GM23338 (cell line): Measurements from ENCODE around the gene SPTB. TPM values are rescaled to one million over a fixed set of nuclear protein-coding genes. Genes with fewer than 3 reads are reported as not detected.

Source experiments
- ATAC-seq: fragments of 200-7000 bp; cut with Tn5 transposase; 3 replicates; pipeline ENCODE4 v1.9.1; 2020
- DNase-seq: peaks from one replicate; pipeline ENCODE4 v3.0.0-alpha.2; 2015; ENCODE audit warnings: low spot score
- H2AFZ ChIP-seq: fragments of 200-600 bp; sonication (generic); 2 replicates; pipeline ENCODE4 v1.8.0; 2016; ENCODE audit warnings: antibody characterized with exemption, mild to moderate bottlenecking, moderate library complexity
- H3F3A ChIP-seq: fragments of 200-600 bp; sonication (generic); replicated peaks from 2 replicates; pipeline ENCODE4 v1.8.0; 2017; ENCODE audit warnings: antibody characterized with exemption, mixed run types, low read depth
- H3K27ac ChIP-seq: fragments of 200-600 bp; sonication (generic); 2 replicates; pipeline ENCODE4 v1.6.1; 2016; ENCODE audit warnings: low read depth
- H3K27me3 ChIP-seq: fragments of 200-600 bp; sonication (generic); 2 replicates; pipeline ENCODE4 v1.8.0; 2016; ENCODE audit warnings: mild to moderate bottlenecking, mixed run types, moderate library complexity; ENCODE audit not compliant: insufficient read depth
- H3K36me3 ChIP-seq: fragments of 200-600 bp; sonication (generic); 2 replicates; pipeline ENCODE4 v1.8.0; 2016; ENCODE audit warnings: mild to moderate bottlenecking; ENCODE audit not compliant: insufficient read depth
- H3K4me1 ChIP-seq: fragments of 200-600 bp; sonication (generic); 2 replicates; pipeline ENCODE4 v1.8.0; 2016; ENCODE audit warnings: mild to moderate bottlenecking, moderate library complexity; ENCODE audit not compliant: insufficient read depth
- H3K4me2 ChIP-seq: fragments of 200-600 bp; sonication (generic); 2 replicates; pipeline ENCODE4 v1.7.1; 2017; ENCODE audit warnings: mixed run types
- H3K4me3 ChIP-seq: fragments of 200-600 bp; sonication (generic); 2 replicates; pipeline ENCODE4 v1.6.1; 2016; ENCODE audit warnings: mixed run types
- H3K79me2 ChIP-seq: fragments of 200-600 bp; sonication (generic); replicated peaks from 2 replicates; pipeline ENCODE4 v1.8.0; 2017; ENCODE audit warnings: mild to moderate bottlenecking; ENCODE audit not compliant: insufficient read depth
- H3K9me2 ChIP-seq: fragments of 200-600 bp; sonication (generic); 2 replicates; pipeline ENCODE4 v1.8.0; 2017; ENCODE audit not compliant: insufficient read depth
- H4K20me1 ChIP-seq: fragments of 200-600 bp; sonication (generic); replicated peaks from 2 replicates; pipeline ENCODE4 v1.8.0; 2017; ENCODE audit warnings: mild to moderate bottlenecking; ENCODE audit not compliant: insufficient read depth
- H3K27ac Mint-ChIP-seq: 2 replicates; pipeline ENCODE4 v1.8.0; 2020; ENCODE audit warnings: inconsistent platforms, mild to moderate bottlenecking, moderate library complexity, mixed read lengths
- H3K27me3 Mint-ChIP-seq: 3 replicates; pipeline ENCODE4 v1.8.0; 2022; ENCODE audit warnings: low read depth, mild to moderate bottlenecking, moderate library complexity, mixed read lengths, inconsistent platforms; ENCODE audit not compliant: insufficient read depth, poor library complexity
- H3K36me3 Mint-ChIP-seq: 3 replicates; pipeline ENCODE4 v1.8.0; 2021; ENCODE audit warnings: low read depth, mild to moderate bottlenecking, inconsistent platforms, moderate library complexity, mixed read lengths
- H3K4me1 Mint-ChIP-seq: 3 replicates; pipeline ENCODE4 v1.8.0; 2020; ENCODE audit warnings: mild to moderate bottlenecking, inconsistent platforms, mixed read lengths
- H3K4me3 Mint-ChIP-seq: 3 replicates; pipeline ENCODE4 v1.8.0; 2021; ENCODE audit warnings: moderate library complexity, mild to moderate bottlenecking, inconsistent platforms, mixed read lengths
- H3K9me3 Mint-ChIP-seq: 3 replicates; pipeline ENCODE4 v1.8.0; 2020; ENCODE audit warnings: moderate library complexity, mild to moderate bottlenecking, inconsistent platforms, mixed read lengths
- CREB1 ChIP-seq: fragments of 250-450 bp; sonication (Bioruptor Pico); IDR thresholded peaks from 2 replicates; pipeline ENCODE4 v1.5.0; 2020; ENCODE audit warnings: low read depth, mild to moderate bottlenecking, moderate library complexity
- CTCF ChIP-seq, 2 experiments: fragments of 200-600 bp in 1 of 2; sonication (generic) in 1 of 2; conservative IDR thresholded peaks; 2 replicates each; pipeline versions ENCODE4 v1.5.1 to v1.6.1; 2016 to 2017; ENCODE audit warnings: antibody characterized with exemption in 2 of 2, low read depth in 2 of 2, mild to moderate bottlenecking in 2 of 2, moderate library complexity in 1 of 2
- ETS1 ChIP-seq: IDR thresholded peaks from 2 replicates; pipeline ENCODE4 v1.6.1; 2016; ENCODE audit warnings: antibody characterized with exemption
- EZH2 ChIP-seq: fragments of 200-600 bp; sonication (generic); IDR thresholded peaks from one replicate; pipeline ENCODE4 v1.8.0; 2017; ENCODE audit warnings: antibody characterized with exemption, mild to moderate bottlenecking, low read depth; ENCODE audit not compliant: unreplicated experiment
- EZH2phosphoT487 ChIP-seq: fragments of 200-600 bp; sonication (generic); IDR thresholded peaks from one replicate; pipeline ENCODE4 v1.8.1; 2018; ENCODE audit warnings: antibody characterized with exemption; ENCODE audit not compliant: unreplicated experiment
- JUNB ChIP-seq: IDR thresholded peaks from one replicate; pipeline ENCODE4 v1.6.1; 2016; ENCODE audit warnings: antibody characterized with exemption; ENCODE audit not compliant: unreplicated experiment
- NANOG ChIP-seq: IDR thresholded peaks from 2 replicates; pipeline ENCODE4 v1.6.1; 2016; ENCODE audit warnings: antibody characterized with exemption, borderline replicate concordance
- POLR2AphosphoS5 ChIP-seq: IDR thresholded peaks from 2 replicates; pipeline ENCODE4 v1.6.1; 2016; ENCODE audit warnings: antibody characterized with exemption, low read depth
- REST ChIP-seq: IDR thresholded peaks from one replicate; pipeline ENCODE4 v1.6.1; 2018; ENCODE audit warnings: antibody characterized with exemption; ENCODE audit not compliant: unreplicated experiment
- STAT1 ChIP-seq: IDR thresholded peaks from one replicate; pipeline ENCODE4 v1.6.1; 2016; ENCODE audit warnings: antibody characterized with exemption; ENCODE audit not compliant: unreplicated experiment
- ZNF114 ChIP-seq: fragments of 250-450 bp; sonication (Bioruptor Pico); IDR thresholded peaks from 2 replicates; pipeline ENCODE4 v1.5.0; 2020; ENCODE audit warnings: mild to moderate bottlenecking, moderate library complexity
- ZNF331 ChIP-seq: fragments of 250-450 bp; sonication (Bioruptor Pico); IDR thresholded peaks from 2 replicates; pipeline ENCODE4 v1.5.0; 2020; ENCODE audit warnings: low read depth, mild to moderate bottlenecking, moderate library complexity
- ZNF462 ChIP-seq: fragments of 250-450 bp; sonication (Bioruptor Pico); IDR thresholded peaks from 2 replicates; pipeline ENCODE4 v1.5.0; 2020; ENCODE audit warnings: mild to moderate bottlenecking, moderate library complexity
- polyA plus RNA-seq: library from polyadenylated mRNA; unstranded; fragments of >200 nt; fragmentation: Nextera tagmentation; extraction: Ambion mirVana; gene quantifications from 2 replicates; pipeline ENCODE4 v1.2.1, GENCODE V29; 2016
- total RNA-seq: library from RNA; depleted of rRNA; stranded (reverse); fragments of >200 nt; shearing (Covaris generic); gene quantifications from 2 replicates; pipeline ENCODE4 v1.2.3, GENCODE V29; 2014

Gene SPTB
- total and polyA plus RNA-seq, 2 experiments from 2014 or later: 1.1 to 1.9 TPM

GRCh38 chr14:64918216-64918615 is 38.5 kb upstream of the SPTB start:
- H3K36me3 Mint-ChIP-seq: peaks cover 4% of the 10 kb centered on the region; the same call in 1 of the 3 replicates
- H3K4me1 Mint-ChIP-seq: peaks cover 13% of the 10 kb centered on the region
- Histone ChIP-seq H3K27ac (no peak overlapping the region), H3K9me2 (no peaks in the 10 kb centered on the region), H2AFZ (no peak overlapping the region), H3K4me1 (peaks cover 9% of the 10 kb centered on the region; the same call in 1 of the 2 replicates), H3K4me3 (no peak overlapping the region), H3K36me3 (no peaks in the 10 kb centered on the region), H3K79me2 (peaks cover 36% of the 10 kb centered on the region), H3F3A (no peaks in the 10 kb centered on the region), H3K27me3 (no peaks in the 10 kb centered on the region), H3K4me2 (no peak overlapping the region), H4K20me1 (0 out of 2 replicates have a peak, but pooled peaks cover 3% of the 10 kb centered on the region)
- ATAC-seq (no peak), DNase-seq (no peak)
- H3K4me3 Mint-ChIP-seq: no peak overlapping the region
- peaks cover 8% of the 10 kb centered on the region for H3K27me3 Mint-ChIP-seq
- H3K9me3 Mint-ChIP-seq: no peaks in the 10 kb centered on the region
- H3K27ac Mint-ChIP-seq: no peak overlapping the region
- TF ChIP-seq STAT1: no peak
- no peak for TF ChIP-seq ZNF462 (CRISPR knock-in tag)
- no peak for TF ChIP-seq CREB1 (CRISPR knock-in tag)
- TF ChIP-seq EZH2: no peak
- TF ChIP-seq JUNB: no peak
- TF ChIP-seq ZNF114 (CRISPR knock-in tag): no peak
- no peak for TF ChIP-seq EZH2phosphoT487
- no peak for TF ChIP-seq REST
- no peak for TF ChIP-seq POLR2AphosphoS5
- no peak for TF ChIP-seq CTCF (conservative IDR thresholded peaks at IDR 0.05; ENCODE audit: low read depth in 2 of 2)
- no peak for TF ChIP-seq NANOG
- TF ChIP-seq ETS1: no peak
- TF ChIP-seq ZNF331 (CRISPR knock-in tag): no peak
